MG63 (cell line): ENCODE measurements around the gene TMC3. TPM values are rescaled to one million over a fixed set of nuclear protein-coding genes. Genes with fewer than 3 reads are reported as not detected.

Source experiments
- DNase-seq: peaks from one replicate; pipeline ENCODE4 v3.0.0-alpha.2; 2020
- H3K27me3 ChIP-seq: fragments of 250-450 bp; sonication (Bioruptor Pico); 2 replicates; pipeline ENCODE4 v1.5.1; 2020; ENCODE audit warnings: mild to moderate bottlenecking, moderate library complexity
- H3K36me3 ChIP-seq: fragments of 250-450 bp; sonication (Bioruptor Pico); 2 replicates; pipeline ENCODE4 v1.5.1; 2020; ENCODE audit warnings: mild to moderate bottlenecking, moderate library complexity
- H3K4me3 ChIP-seq: fragments of 250-450 bp; sonication (Bioruptor Pico); 2 replicates; pipeline ENCODE4 v1.5.1; 2020; ENCODE audit warnings: mild to moderate bottlenecking, moderate library complexity
- H3K9me3 ChIP-seq: fragments of 250-450 bp; sonication (Bioruptor Pico); 2 replicates; pipeline ENCODE4 v1.5.1; 2020; ENCODE audit warnings: mild to moderate bottlenecking, moderate library complexity
- total RNA-seq: library from RNA; depleted of rRNA; stranded (reverse); fragments of >200 nt; shearing (Covaris generic); gene quantifications from 2 replicates; pipeline ENCODE4 v1.2.3, GENCODE V29; 2014; ENCODE audit warnings: low replicate concordance

Gene TMC3
- total RNA-seq, 1 experiment from 2014 or later = not detected

DNA sequence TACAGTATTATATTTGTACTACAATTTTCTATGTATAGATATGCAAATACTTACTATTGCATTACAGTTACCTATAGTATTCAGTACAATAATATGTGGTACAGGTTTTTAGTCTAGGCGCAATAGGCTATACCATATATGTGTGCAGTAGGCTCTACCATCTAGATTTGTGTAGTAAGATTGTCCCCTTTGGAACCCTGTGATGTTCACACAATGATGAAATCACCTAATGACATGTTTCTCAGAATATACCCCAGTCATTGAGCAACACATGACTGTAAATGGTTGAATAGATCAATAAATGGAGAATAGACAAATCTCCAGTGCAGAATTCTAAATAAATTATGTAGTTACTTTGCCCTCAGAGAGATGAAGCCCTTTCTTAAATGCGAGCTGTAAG, 17.6 kb upstream of the TMC3 start:
- no peaks in the 10 kb centered on the region for H3K36me3 ChIP-seq
- H3K4me3 ChIP-seq = no peak overlapping the region
- no peaks in the 10 kb centered on the region for H3K9me3 ChIP-seq
- DNase-seq = no peak
- no peaks in the 10 kb centered on the region for H3K27me3 ChIP-seq

DNA sequence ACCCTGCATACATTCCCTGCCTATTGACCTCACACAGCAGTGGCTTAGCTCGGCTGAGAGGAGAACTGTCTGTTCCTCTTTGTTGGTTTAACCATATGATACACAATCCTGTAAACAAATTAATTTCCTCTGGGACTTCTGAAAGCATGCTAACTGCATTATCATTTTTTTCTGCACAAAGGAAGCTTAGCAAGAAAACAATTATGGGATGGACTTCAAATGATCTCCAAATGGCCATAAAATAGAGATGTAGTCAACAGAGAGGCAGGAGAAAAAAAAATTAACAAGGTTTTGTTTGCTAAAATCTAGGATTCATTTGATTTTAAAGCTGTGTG, 14.4 kb upstream of the TMC3 start:
- no peaks in the 10 kb centered on the region for H3K27me3 ChIP-seq
- DNase-seq = no peak
- H3K36me3 ChIP-seq = no peaks in the 10 kb centered on the region
- no peak overlapping the region for H3K4me3 ChIP-seq
- no peaks in the 10 kb centered on the region for H3K9me3 ChIP-seq

DNA sequence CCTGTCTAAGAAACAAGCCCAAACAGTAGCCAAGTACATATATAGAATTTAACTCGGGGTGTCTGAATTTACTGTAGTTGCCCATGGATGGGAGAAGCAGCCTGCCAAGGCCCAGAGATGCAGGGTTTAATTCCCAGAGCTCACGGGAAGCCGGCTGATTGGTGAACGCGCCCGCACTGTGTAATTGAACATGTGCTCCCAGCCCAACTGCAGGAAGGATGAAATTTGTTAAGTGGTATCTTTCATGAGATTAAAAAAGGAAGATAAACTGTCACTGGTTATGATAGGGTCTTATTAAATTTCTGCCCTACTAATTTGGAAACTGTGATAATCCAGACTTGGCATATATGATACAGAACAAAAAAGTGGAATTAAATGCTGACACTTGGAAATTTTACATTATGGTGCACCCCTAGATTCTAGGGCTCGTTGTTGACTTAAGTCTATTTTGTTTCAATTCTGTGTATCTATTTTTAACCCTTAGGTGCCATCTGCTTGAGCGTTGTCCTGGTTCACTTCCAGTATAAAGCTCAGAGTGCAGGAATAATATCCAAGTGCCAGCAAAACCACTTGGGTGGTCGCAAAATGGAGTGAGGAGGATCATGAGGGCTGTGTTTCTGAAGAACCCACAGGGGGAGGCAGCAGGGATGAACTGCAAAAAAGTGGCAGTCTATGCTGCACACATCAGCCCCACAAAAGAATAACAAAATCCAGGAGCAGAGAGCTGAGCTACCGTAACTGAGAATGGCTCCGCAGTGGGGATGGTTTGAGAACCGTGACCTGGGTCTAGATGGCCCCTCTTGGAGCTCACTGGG, 13.8 kb upstream of the TMC3 start:
- Histone ChIP-seq H3K9me3 (no peaks in the 10 kb centered on the region), H3K4me3 (no peak overlapping the region), H3K27me3 (no peaks in the 10 kb centered on the region), H3K36me3 (no peaks in the 10 kb centered on the region)
- no peak for DNase-seq

DNA sequence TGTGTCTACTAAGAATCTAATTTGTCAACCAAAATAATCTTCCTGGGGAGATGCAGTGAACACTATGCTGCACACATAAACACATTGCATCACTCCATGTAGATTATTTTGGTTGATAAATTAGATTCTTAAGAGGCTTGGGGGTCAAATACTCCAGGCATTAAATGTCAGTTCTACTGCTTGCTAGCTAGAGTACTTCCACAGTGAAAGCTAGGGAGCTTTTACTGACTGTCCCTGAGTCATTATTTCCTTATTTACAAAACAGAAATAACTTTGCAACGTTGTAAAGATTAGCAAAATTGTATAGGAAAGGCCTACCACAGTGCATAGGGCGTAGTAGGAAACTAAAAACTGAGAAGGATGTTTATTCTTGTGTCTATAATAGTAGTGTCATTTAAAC, 12.9 kb upstream of the TMC3 start:
- Histone ChIP-seq H3K27me3 (no peaks in the 10 kb centered on the region), H3K36me3 (no peaks in the 10 kb centered on the region), H3K4me3 (no peak overlapping the region), H3K9me3 (no peaks in the 10 kb centered on the region)
- no peak for DNase-seq

DNA sequence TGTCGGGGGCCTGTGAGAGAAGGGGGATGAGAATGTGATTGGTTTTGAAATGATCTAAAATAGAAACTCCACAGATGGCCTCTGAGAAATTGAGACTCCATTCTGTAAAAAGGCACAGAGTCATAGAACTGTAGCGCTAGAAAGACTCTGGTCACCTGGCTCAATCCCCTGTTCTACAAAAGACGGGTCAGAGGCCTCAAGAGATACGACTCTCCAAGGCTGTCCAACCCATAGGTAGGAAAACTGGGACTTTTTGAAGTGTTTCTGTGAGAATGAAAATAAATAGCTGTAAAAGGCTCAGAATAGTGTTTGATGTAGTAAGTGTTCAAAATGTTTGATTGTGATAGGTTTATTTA, 11.7 kb upstream of the TMC3 start:
- Histone ChIP-seq H3K27me3 (no peaks in the 10 kb centered on the region), H3K9me3 (no peaks in the 10 kb centered on the region), H3K36me3 (no peaks in the 10 kb centered on the region), H3K4me3 (no peak overlapping the region)
- DNase-seq = no peak

DNA sequence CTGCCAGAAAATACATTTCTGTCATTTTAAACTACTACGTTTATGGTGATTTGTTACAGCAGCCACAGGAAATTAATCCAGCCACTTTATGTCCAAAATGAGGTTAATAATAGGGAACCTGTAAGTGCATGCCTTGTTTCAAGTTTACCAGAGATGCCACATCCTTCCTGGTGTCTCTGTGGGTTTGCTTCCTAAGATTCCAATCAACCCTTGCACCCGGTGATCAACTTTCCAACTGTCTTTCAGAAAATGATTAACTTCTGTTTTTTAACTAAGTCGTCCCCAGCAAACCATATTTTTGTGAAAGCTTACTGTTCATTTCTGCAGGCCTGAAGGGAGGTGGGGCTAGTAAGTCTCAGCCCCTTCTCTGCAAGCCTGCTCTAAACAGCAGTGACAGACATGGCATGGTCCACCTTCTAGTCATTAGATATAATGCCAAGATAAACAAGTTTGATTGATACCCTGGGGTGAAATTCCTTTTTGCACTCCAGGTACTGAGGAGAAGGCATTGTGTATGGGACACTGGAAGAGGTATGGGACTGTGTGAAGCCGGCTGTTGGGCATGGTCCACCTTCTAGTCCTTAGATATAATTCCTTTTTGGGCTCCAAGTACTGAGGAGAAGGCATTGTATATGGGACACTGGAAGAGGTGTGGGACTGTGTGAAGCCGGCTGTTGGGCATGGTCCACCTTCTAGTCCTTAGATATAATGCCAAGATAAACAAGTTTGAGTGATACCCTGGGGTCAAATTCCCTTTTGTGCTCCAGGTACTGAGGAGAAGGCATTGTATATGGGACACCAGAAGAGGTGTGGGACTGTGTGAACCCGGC, 11.1 kb upstream of the TMC3 start:
- no peaks in the 10 kb centered on the region for H3K36me3 ChIP-seq
- no peaks in the 10 kb centered on the region for H3K9me3 ChIP-seq
- no peak overlapping the region for H3K4me3 ChIP-seq
- DNase-seq = no peak
- no peaks in the 10 kb centered on the region for H3K27me3 ChIP-seq

DNA sequence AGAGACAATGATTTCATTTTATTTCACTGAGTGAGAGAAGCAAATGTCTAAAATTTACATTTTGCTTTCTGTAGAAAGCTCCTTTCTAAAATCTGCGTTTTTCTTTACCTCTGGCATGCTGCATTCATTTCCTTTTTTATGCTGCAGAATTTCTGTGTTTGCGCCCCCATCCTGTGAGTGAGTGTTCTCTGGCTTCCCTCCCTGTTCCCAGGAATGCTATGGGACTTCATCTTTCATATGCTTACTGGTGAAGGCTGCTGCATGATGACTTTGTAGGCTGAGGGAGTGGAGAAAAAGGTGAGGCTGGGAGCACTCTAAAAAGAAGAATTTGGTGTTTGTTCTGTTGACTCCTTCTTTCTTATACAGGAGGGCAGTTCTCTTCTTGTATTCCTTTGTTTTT, 7.7 kb upstream of the TMC3 start:
- no peaks in the 10 kb centered on the region for H3K9me3 ChIP-seq
- H3K4me3 ChIP-seq = no peak overlapping the region
- no peaks in the 10 kb centered on the region for H3K27me3 ChIP-seq
- DNase-seq = no peak
- H3K36me3 ChIP-seq = no peaks in the 10 kb centered on the region

DNA sequence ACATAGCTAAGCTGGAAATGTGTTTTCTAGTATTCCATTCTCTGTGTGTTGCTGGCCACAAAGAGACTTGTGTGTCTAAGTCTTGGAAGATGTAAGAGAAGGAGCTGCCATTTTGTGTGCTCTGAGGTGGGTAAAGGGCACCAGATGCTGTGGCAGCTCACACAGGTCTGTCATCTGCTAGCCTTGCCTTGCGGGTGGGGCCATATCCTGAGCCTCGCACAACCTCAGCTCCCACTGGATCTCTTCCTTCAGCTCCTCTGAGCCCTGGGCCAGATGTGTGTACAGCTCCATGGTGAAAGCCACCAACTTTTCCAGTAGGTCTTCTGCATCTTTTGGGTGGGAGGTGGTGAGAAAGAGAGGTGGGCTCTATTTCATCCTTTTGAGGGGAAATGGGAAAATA, 6.7 kb upstream of the TMC3 start:
- Histone ChIP-seq H3K36me3 (no peaks in the 10 kb centered on the region), H3K27me3 (no peaks in the 10 kb centered on the region), H3K4me3 (no peak overlapping the region), H3K9me3 (no peaks in the 10 kb centered on the region)
- no peak for DNase-seq

DNA sequence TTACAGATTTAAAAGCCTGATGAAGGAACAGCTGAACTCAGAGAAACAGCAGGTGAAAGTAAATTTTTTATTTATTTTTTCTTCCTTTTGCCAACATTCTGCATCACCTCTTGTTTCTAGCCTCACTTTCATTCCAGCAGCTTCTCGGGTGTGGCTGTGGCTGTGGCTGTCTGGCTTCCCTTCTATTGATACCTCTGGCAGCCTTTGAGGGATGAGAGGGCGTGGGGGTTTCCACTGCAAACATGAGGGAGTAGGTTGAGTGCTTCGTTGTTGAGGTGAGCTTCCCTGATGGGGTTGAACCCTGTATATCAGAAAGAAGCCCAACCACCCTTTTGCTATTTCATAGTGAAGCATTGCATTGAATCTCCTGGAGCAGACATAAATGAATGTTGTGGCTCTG, 6.2 kb upstream of the TMC3 start:
- H3K27me3 ChIP-seq = no peaks in the 10 kb centered on the region
- H3K9me3 ChIP-seq = no peaks in the 10 kb centered on the region
- no peak for DNase-seq
- H3K36me3 ChIP-seq = no peaks in the 10 kb centered on the region
- no peak overlapping the region for H3K4me3 ChIP-seq

DNA sequence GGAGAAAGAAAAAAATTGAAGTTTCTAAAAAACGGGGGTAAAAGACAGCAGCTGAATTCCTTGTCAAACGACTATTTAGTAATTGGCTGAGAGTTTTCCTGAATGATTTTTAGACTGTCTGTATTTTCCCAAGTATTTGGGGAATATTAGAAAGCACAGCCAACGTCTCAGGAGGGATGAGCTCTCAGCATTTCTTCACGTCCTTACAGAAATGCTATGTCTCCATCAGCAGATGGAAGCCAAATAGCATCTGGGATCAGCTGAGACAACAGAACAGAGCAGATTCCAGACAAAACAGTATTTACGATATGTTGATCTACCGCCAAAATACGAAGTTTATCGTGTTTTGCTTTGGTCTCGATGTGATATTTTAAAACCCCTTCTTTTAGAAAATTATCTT, 5.3 kb upstream of the TMC3 start:
- Histone ChIP-seq H3K27me3 (no peaks in the 10 kb centered on the region), H3K9me3 (no peaks in the 10 kb centered on the region), H3K36me3 (no peaks in the 10 kb centered on the region), H3K4me3 (no peak overlapping the region)
- DNase-seq = no peak

DNA sequence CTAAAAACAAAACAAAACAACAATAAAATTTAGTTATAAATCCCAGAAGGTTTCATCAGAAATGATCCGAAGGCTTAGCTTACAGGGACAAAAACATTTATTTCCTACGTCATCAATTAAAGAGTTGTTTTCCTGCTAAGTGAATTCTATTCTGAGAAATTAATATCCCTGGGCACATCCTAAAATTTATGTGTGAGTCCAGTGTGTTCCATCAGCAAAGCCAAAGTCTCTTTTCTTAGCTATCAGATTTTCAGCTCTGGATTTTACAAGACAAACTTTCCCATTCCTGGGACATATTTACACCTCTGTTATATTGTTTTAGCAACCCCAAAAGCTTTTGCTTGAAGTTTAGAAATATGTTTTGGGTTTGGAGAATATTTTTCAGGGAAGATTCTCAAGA, 4.4 kb upstream of the TMC3 start:
- Histone ChIP-seq H3K4me3 (no peak overlapping the region), H3K36me3 (no peaks in the 10 kb centered on the region), H3K9me3 (no peaks in the 10 kb centered on the region), H3K27me3 (no peaks in the 10 kb centered on the region)
- no peak for DNase-seq

DNA sequence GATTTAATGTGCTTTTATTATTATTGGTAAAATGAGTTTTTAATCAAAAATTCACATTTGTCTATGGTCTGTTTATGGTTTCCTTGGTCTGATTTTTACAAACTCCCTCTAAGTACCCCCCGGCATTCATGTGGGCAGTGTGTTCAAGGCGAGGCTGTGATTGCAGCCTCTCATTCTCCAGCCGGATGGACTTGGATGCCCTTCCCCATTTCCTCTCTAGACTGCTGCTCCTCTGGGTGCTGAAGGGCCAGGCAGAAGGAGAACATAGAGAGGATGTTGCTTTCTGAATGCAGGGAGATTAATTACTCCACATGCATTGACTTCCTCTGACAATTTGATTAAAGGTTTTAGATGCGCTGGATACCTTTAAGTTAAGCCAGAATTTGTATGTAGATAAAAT, 3.9 kb upstream of the TMC3 start:
- Histone ChIP-seq H3K4me3 (no peak overlapping the region), H3K27me3 (no peaks in the 10 kb centered on the region), H3K36me3 (no peaks in the 10 kb centered on the region), H3K9me3 (no peaks in the 10 kb centered on the region)
- no peak for DNase-seq

DNA sequence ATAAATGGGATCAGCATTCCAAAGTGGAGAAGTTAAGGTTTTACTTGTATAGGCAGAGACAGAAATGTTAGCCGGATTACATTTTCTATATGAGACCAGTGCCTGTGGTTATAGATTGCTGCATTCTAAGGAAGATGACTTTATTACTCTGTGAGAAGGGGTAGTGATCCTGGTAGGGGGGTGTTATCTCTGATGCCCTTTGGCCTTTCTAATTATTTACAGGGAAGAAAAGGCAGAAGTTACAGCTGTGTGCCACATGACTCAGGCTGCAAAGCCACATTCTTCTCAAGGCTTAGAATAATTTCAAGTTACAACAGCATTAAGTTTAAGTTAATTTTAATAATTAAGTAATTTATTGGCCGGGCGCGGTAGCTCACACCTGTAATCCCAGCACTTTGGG, 2.2 kb upstream of the TMC3 start:
- no peak for DNase-seq
- Histone ChIP-seq H3K9me3 (no peaks in the 10 kb centered on the region), H3K27me3 (no peaks in the 10 kb centered on the region), H3K4me3 (no peak overlapping the region), H3K36me3 (no peaks in the 10 kb centered on the region)

DNA sequence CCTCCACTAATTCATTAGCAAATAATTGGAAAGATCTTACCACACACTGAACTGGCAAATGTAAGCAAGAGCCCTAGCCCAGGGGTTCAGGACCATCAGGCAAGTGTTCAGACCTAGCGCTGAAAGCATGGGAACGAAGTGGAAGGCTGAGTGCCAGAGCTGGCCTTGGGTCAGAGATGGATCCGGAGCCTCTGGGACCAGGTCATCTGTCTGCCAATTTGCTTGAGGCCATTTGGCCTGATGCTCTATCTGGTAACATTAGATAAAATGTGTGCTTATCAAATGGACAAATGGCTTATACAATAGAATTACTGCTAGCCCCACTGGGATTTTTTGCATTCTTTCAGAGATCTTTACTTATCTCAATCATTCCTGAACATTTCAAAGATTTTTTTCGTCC, 1.4 kb upstream of the TMC3 start:
- H3K9me3 ChIP-seq = no peaks in the 10 kb centered on the region
- no peaks in the 10 kb centered on the region for H3K27me3 ChIP-seq
- no peak overlapping the region for H3K4me3 ChIP-seq
- DNase-seq = no peak
- no peaks in the 10 kb centered on the region for H3K36me3 ChIP-seq

DNA sequence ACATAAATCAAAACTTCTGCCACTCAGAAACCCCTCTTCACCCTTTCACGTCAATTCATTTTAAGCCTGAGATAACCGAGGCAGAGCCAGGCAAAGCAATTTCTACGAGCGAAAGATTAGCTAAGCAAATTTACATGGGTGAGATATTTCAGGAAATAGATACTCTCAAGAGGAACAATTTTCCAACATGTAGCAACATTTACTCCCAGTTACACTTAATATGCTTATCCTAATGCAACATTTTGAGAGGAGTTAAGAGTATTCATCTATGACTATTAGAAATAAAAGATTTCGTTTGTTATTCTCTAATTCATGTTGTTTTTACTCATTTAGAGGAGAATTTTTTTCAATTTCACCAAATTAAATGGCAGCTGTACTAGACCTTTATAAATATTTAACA, 837 bp downstream of the TMC3 start:
- no peaks in the 10 kb centered on the region for H3K9me3 ChIP-seq
- DNase-seq = no peak
- H3K4me3 ChIP-seq = no peak overlapping the region
- no peaks in the 10 kb centered on the region for H3K27me3 ChIP-seq
- H3K36me3 ChIP-seq = no peaks in the 10 kb centered on the region

DNA sequence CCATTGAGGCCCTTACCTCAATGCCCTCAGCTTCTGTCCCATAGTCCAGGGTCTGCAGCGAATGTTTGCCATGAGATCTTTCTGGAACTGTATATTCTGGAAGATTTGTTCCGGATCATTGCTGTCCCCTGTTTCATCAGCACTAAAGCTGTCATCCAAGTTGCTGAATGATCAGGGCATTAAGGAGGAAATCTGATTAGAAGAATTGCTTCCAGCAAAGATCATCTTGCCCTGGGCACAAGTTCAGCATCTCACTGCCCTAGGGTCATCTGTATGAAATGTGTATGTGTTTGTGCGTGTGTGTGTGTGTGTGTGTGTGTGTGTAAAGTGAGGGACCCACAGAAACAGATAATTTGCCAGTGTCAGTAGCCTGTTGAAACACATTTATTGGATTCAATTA, 1.4 kb downstream of the TMC3 start:
- no peak overlapping the region for H3K4me3 ChIP-seq
- H3K27me3 ChIP-seq = no peaks in the 10 kb centered on the region
- H3K9me3 ChIP-seq = no peaks in the 10 kb centered on the region
- no peaks in the 10 kb centered on the region for H3K36me3 ChIP-seq
- no peak for DNase-seq

DNA sequence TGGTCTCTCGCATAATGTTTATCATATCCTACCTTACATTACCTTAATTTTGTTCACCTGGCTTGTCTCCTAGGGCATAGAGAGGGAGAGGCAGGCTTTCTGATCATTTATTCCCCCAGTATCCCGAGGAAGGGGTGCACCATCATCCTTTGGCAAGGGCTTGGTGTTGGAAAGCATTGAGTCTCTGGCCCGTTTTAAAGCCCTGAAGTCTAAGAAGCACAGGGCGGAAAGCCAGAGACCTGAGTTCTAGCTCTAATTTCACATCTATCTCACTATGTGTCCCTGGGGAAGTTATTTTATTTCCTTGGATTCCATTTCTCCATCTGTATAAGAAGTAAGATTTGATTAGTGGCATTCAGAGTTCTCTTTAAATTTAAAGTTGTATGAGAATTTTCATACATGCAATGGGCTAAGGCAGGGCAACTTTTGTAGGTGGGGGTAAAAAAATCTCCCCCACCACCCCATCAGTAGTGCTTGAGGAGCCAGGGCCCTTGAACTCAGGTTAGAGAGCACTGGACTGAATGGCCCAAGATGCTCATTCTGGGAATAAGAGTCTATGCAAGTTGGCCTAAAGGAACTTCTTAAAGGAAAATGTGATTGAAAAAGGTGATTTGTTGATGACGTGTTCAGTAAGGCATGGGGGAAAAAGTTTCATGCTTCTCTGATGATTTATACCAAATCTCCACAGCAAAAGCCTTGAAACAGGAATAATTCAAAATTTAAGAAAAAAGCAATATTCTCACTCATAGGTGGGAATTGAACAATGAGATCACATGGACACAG, 10.1 kb downstream of the TMC3 start:
- H3K36me3 ChIP-seq = no peaks in the 10 kb centered on the region
- H3K9me3 ChIP-seq = no peaks in the 10 kb centered on the region
- no peak for DNase-seq
- H3K4me3 ChIP-seq = no peak overlapping the region
- no peaks in the 10 kb centered on the region; the same call in 1 of the 2 replicates for H3K27me3 ChIP-seq
